Prostate gland (tissue), 2 donors: ENCODE results near the gene RBM10. TPM values are rescaled to one million over a fixed set of nuclear protein-coding genes. Genes with fewer than 3 reads are reported as not detected.

Source experiments
- DNase-seq: peaks from one replicate; pipeline ENCODE4 v3.0.0-alpha.2; 2019; ENCODE audit warnings: low spot score
- H3K27ac ChIP-seq, 2 donors: fragments of 200-600 bp; sonication (generic); 2 replicates each; pipeline ENCODE4 v1.5.1; 2017 to 2019
- H3K27me3 ChIP-seq: fragments of 200-600 bp; sonication (generic); replicated peaks from 2 replicates; pipeline ENCODE4 v1.5.1; 2019; ENCODE audit not compliant: insufficient read depth
- H3K36me3 ChIP-seq, 2 donors: fragments of 200-600 bp; sonication (generic); 1 replicate in 1 of 2; 2 replicates in 1 of 2; pipeline versions ENCODE4 v1.5.1 to v1.8.1; 2017 to 2019
- H3K4me1 ChIP-seq: fragments of 200-600 bp; sonication (generic); replicated peaks from 2 replicates; pipeline ENCODE4 v1.5.1; 2019
- H3K4me3 ChIP-seq, 2 donors: fragments of 200-600 bp; sonication (generic); 2 replicates each; pipeline ENCODE4 v1.5.1; 2017 to 2019
- H3K9me3 ChIP-seq: fragments of 200-600 bp; sonication (generic); 2 replicates; pipeline ENCODE4 v1.5.1; 2017
- CTCF ChIP-seq, 4 experiments: fragments of 200-600 bp in 2 of 4; fragments of 450-650 bp in 2 of 4; sonication (generic) in 2 of 4; IDR thresholded peaks; 1 replicate in 3 of 4; 2 replicates in 1 of 4; pipeline ENCODE4 v1.5.1; 2016 to 2019; ENCODE audit warnings: antibody characterized with exemption in 4 of 4, mild to moderate bottlenecking in 2 of 4, moderate library complexity in 2 of 4
- POLR2A ChIP-seq: fragments of 450-650 bp; IDR thresholded peaks from one replicate; pipeline ENCODE4 v1.6.1; 2016; ENCODE audit warnings: antibody characterized with exemption, mild to moderate bottlenecking
- POLR2AphosphoS5 ChIP-seq: sonication (generic); formaldehyde crosslinking; IDR thresholded peaks from one replicate; pipeline ENCODE4 v1.6.1; 2017; ENCODE audit warnings: antibody characterized with exemption
- WGBS: methylation state at CpG from one replicate; pipeline ENCODE4 v1.1.5; 2018; 5-methylcytosine and 5-hydroxymethylcytosine counted together
- intact Hi-C: fragments of 100-400 bp; cut with DNase I; formaldehyde crosslinking; loops from one replicate; pipeline ENCODE4 v1.14.2; 2022
- total RNA-seq, 2 donors: library from RNA; depleted of rRNA; stranded (reverse); fragments of >200 nt; gene quantifications; one replicate each; pipeline ENCODE4 v1.1.0, GENCODE V29; 2016

The RBM10 gene
- total RNA-seq, 2 donors from 2014 or later: 45.0 to 49.0 TPM

- Histone ChIP-seq H3K4me3 (no peak overlapping the region), H3K36me3 (no peaks in the 10 kb centered on the region), H3K27me3 (no peaks in the 10 kb centered on the region), H3K9me3 (no peaks in the 10 kb centered on the region), H3K4me1 (no peaks in the 10 kb centered on the region), H3K27ac (no peak overlapping the region)
- TF ChIP-seq POLR2A (no peak), CTCF (IDR thresholded peaks at IDR 0.05) (no peak), POLR2AphosphoS5 (no peak)
- intact Hi-C loops: no loop called here
- 87% methylated on average over 10 of the region's 12 CpGs for WGBS
- DNase-seq: no peak
Observed at GRCh38 chrX:47212381-47213293, 67.6 kb downstream of the RBM10 start.

- WGBS: 78% methylated on average over 20 of the region's 20 CpGs
- intact Hi-C loops: loop anchor here (5.0 kb wide), 1 partner anchor 148 kb away; no protein-coding TSS in a partner anchor
- no peak overlapping the region for H3K4me3 ChIP-seq
- H3K27ac ChIP-seq: no peak overlapping the region
- no peak for TF ChIP-seq POLR2AphosphoS5
- no peak for TF ChIP-seq CTCF (IDR thresholded peaks at IDR 0.05)
- no peak for TF ChIP-seq POLR2A
- H3K27me3 ChIP-seq: no peaks in the 10 kb centered on the region
- no peaks in the 10 kb centered on the region for H3K4me1 ChIP-seq
- no peak for DNase-seq
- H3K9me3 ChIP-seq: no peaks in the 10 kb centered on the region
- no peaks in the 10 kb centered on the region for H3K36me3 ChIP-seq
Observed at GRCh38 chrX:47214435-47215077, 69.5 kb downstream of the RBM10 start.

GRCh38 chrX:47215291-47215900 is 70.4 kb downstream of the RBM10 start:
- intact Hi-C loops: loop anchor here (5.0 kb wide), 1 partner anchor 147 kb away; no protein-coding TSS in a partner anchor

GRCh38 chrX:47216393-47216925 is 71.4 kb downstream of the RBM10 start:
- no peak for DNase-seq
- Histone ChIP-seq H3K9me3 (no peaks in the 10 kb centered on the region), H3K27me3 (no peaks in the 10 kb centered on the region), H3K4me1 (no peaks in the 10 kb centered on the region), H3K4me3 (no peak overlapping the region), H3K27ac (peak overlapping the region; percentile 84 to 97), H3K36me3 (no peaks in the 10 kb centered on the region)
- TF ChIP-seq POLR2AphosphoS5: no peak
- no peak for TF ChIP-seq POLR2A
- no peak for TF ChIP-seq CTCF (IDR thresholded peaks at IDR 0.05)
- WGBS: 64% methylated on average over 8 of the region's 8 CpGs
- intact Hi-C loops: loop anchor here (5.0 kb wide), 1 partner anchor 146 kb away; no protein-coding TSS in a partner anchor

More at GRCh38 chrX:47215291-47215900, 70.4 kb downstream of the RBM10 start:
- H3K9me3 ChIP-seq: no peaks in the 10 kb centered on the region
- peak overlapping the region in 1 of 2 donors; percentile 97 for H3K27ac ChIP-seq
- H3K36me3 ChIP-seq: no peaks in the 10 kb centered on the region
- H3K27me3 ChIP-seq: no peaks in the 10 kb centered on the region
- no peaks in the 10 kb centered on the region for H3K4me1 ChIP-seq
- no peak overlapping the region for H3K4me3 ChIP-seq
- 60% methylated on average over 9 of the region's 12 CpGs for WGBS
- DNase-seq: no peak
- no peak for TF ChIP-seq CTCF (IDR thresholded peaks at IDR 0.05)
